Measurements from ENCODE around the gene TAMALIN.
"Not testable (repeated sequence)": the region's sequence is repeated elsewhere in the genome, so short reads cannot be mapped to it uniquely, and the experiment has no call there.

The TAMALIN gene

GRCh38 chr12:52006726-52007157 lies at the start of gene TAMALIN:
Gene TAMALIN (plus strand): TSS chr12:52006946. CDS start chr12:52007020, 74 bp downstream.
- in situ Hi-C loops (cut with HindIII; ENCODE audit: low sequenced_read_pairs), result no loop called here

GRCh38 chr12:51958542-51958941 lies 48.2 kb upstream of the TAMALIN start:
- in situ Hi-C loops (cut with HindIII; ENCODE audit: low sequenced_read_pairs), result loop anchor here (25.0 kb wide), 2 partner anchors 154 to 171 kb away; no protein-coding TSS in a partner anchor

DNA sequence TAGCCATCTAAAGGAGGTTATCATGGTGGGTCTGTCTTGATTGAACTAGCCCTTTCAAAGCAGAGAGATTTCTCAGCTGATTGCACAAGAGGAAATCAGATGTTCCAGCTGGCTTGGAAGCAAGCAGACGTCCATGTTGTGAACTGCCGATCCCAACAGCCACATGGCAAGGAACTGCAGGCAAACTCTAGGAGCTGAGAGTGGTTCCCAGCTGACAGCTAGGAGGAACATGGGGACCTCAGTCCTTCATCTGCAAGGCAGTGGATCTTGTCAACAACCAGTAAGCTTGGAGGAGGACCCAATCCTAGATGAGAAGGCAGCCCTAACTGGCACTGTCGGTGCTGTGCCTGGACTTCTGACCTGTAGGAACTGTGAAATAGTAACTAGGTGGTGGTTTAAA lies 47.5 kb upstream of the TAMALIN start:
- in situ Hi-C loops (cut with HindIII; ENCODE audit: low sequenced_read_pairs), result loop anchor here (25.0 kb wide), 2 partner anchors 153 to 172 kb away; no protein-coding TSS in a partner anchor

GRCh38 chr12:51959921-51960320 lies 46.8 kb upstream of the TAMALIN start:
- in situ Hi-C loops (cut with HindIII; ENCODE audit: low sequenced_read_pairs), result loop anchor here (25.0 kb wide), 2 partner anchors 152 to 173 kb away; no protein-coding TSS in a partner anchor

- in situ Hi-C loops (cut with HindIII; ENCODE audit: low sequenced_read_pairs), result loop anchor here (25.0 kb wide), 2 partner anchors 152 to 173 kb away; no protein-coding TSS in a partner anchor
Observed at GRCh38 chr12:51960488-51960887, 46.3 kb upstream of the TAMALIN start.

DNA sequence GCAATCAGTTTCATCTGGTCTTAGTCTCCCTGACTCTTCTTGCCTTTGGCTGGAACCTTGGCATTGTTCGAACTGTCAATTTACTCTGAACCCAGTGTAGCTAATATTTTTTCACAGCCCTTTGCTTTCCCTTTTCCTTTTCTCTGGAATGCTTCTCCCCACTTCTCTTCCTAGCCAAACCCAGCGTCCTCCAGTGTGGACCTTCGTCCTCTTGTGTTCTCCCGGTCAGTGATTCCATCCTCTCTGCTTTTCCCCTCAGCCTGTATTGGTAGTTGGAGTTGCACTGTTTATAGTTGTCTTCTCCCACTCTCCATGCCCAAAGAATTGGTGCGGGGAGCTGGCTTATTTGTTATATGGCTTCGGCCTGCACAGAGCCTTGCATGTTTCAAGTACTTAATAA lies 45.9 kb upstream of the TAMALIN start:
- in situ Hi-C loops (cut with HindIII; ENCODE audit: low sequenced_read_pairs), result loop anchor here (25.0 kb wide), 2 partner anchors 151 to 174 kb away; no protein-coding TSS in a partner anchor

GRCh38 chr12:51961834-51962233 lies 44.9 kb upstream of the TAMALIN start:
- in situ Hi-C loops (cut with HindIII; ENCODE audit: low sequenced_read_pairs), result loop anchor here (25.0 kb wide), 2 partner anchors 150 to 175 kb away; no protein-coding TSS in a partner anchor

GRCh38 chr12:51962737-51963136 lies 44.0 kb upstream of the TAMALIN start:
- in situ Hi-C loops (cut with HindIII; ENCODE audit: low sequenced_read_pairs), result loop anchor here (25.0 kb wide), 2 partner anchors 150 to 175 kb away; no protein-coding TSS in a partner anchor

GRCh38 chr12:51963477-51963876 lies 43.3 kb upstream of the TAMALIN start:
- in situ Hi-C loops (cut with HindIII; ENCODE audit: low sequenced_read_pairs), result loop anchor here (25.0 kb wide), 2 partner anchors 149 to 176 kb away; no protein-coding TSS in a partner anchor

DNA sequence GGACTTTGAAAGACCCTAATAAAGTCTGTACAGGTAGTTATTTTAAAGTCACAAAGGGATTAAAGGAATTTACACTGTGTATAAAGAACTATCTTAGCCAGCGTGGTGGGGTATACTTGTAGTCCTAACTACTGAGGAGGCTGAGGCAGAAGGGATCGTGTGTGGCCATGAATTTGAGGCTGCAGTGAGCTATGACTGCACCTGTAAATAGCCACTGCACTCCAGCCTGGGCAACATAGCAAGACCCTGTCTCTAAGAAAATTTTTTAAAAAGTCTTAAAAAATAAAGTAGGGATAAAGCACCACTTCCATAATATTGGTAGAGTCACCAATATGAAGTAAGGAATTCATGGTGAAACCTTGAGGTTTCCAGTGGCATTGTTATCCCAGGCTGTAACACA lies 37.1 kb upstream of the TAMALIN start:
- in situ Hi-C loops (cut with HindIII; ENCODE audit: low sequenced_read_pairs), result loop anchor here (25.0 kb wide), 2 partner anchors 143 to 182 kb away; no protein-coding TSS in a partner anchor

DNA sequence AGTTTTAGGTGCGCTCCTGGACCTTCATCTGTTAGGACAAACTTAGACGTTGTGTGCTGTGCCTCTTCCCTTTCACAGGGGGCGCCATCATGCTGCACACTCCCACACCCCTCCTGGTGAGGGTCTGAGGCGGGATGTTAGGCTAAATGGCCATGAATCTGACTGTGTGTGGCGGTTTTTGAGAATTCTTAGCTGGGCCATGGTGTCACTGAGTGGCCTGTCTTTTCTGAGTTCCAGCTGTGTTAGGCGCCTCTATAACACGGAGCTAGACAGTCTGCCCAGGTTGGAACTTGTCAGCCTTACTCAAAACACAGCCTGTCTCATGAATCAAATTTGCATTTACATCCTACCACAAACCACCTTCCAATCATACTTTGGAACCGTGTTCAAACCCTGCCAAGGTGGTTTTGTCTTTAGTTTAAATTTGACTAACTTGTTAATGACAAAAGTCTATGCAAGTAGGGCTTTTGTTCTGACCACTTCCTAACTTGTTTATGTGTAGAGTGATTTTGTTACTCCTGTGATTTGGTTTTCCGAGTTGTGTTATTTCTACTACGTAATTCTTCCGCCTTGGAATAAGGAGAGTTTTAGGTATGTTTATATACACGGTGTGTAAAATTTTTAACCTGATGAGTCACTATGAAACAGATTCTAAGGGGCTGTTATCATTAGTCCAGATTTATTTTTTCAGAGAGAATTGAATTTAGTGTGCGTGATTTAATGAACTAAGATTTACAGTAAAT lies 35.7 kb upstream of the TAMALIN start:
- in situ Hi-C loops (cut with HindIII; ENCODE audit: low sequenced_read_pairs), result loop anchor here (25.0 kb wide), 2 partner anchors 141 to 184 kb away; no protein-coding TSS in a partner anchor

DNA sequence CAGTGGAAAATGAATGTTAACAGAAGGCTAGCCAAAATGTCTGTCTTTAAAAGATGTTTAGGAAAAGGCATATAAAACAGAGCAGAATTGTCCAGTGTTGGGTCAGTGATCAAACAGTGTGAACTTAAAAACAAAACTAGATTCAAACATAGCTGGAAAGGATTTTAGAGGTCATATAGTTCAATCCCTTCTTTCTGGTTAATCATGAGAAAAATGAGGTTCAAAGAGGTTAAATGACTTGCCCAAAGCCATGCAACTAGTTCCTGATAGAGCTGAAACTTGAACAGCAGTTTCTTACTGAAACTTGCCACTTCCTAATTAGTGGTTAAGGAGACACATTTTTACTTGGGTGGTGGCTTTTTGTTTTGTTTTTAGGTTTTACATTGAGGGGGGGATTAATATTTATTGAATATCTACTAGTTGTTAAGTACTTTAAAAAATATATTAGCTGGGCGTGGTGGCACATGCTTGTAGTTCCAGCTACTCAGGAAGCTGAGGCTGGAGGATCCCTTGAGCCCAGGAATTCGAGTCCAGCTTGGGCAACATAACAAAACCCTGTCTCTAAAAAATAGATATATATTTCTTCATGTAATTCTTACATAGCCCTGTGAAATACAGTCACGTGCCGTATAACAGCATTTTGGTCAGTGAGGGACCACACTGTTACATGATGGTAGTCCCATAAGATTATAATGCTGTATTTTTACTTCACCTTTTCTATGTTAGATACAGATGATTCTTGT lies 34.9 kb upstream of the TAMALIN start:
- in situ Hi-C loops (cut with HindIII; ENCODE audit: low sequenced_read_pairs), result loop anchor here (25.0 kb wide), 2 partner anchors 140 to 185 kb away; no protein-coding TSS in a partner anchor

GRCh38 chr12:51972422-51972812 lies 34.3 kb upstream of the TAMALIN start:
- in situ Hi-C loops (cut with HindIII; ENCODE audit: low sequenced_read_pairs), result loop anchor here (25.0 kb wide), 2 partner anchors 140 to 185 kb away; no protein-coding TSS in a partner anchor

- in situ Hi-C loops (cut with HindIII; ENCODE audit: low sequenced_read_pairs), result loop anchor here (25.0 kb wide), 2 partner anchors 139 to 186 kb away; no protein-coding TSS in a partner anchor
Observed at GRCh38 chr12:51972849-51973273, 33.9 kb upstream of the TAMALIN start.

- in situ Hi-C loops (cut with HindIII; ENCODE audit: low sequenced_read_pairs), result loop anchor here (25.0 kb wide), 2 partner anchors 139 to 186 kb away; no protein-coding TSS in a partner anchor
Observed at GRCh38 chr12:51973560-51973959, 33.2 kb upstream of the TAMALIN start.

GRCh38 chr12:51974646-51975045 lies 32.1 kb upstream of the TAMALIN start:
- in situ Hi-C loops (cut with HindIII; ENCODE audit: low sequenced_read_pairs), result loop anchor here (25.0 kb wide), 2 partner anchors 138 to 187 kb away; no protein-coding TSS in a partner anchor

GRCh38 chr12:51975196-51975595 lies 31.6 kb upstream of the TAMALIN start:
- in situ Hi-C loops (cut with HindIII; ENCODE audit: low sequenced_read_pairs), result no loop called here

- in situ Hi-C loops (cut with HindIII; ENCODE audit: low sequenced_read_pairs), result no loop called here
Observed at GRCh38 chr12:51976376-51977160, 30.2 kb upstream of the TAMALIN start.

DNA sequence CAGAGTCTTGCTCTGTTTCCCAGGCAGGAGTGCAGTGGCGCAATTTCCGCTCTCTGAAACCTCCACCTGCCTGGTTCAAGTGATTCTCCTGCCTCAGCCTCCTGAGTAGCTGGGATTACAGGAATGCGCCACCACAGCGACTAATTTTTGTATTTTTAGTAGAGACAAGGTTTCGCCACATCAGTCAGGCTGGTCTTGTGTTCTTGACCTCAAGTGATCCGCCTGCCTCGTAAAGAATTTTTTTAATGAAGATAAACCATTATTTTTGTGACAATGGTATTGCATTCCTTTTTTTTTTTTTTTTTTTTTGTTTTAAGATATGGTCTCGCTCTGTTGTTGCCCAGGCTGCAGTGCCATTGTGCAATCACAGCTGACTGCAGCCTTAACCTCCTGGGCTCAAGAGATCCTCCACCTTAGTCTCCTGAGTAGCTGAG lies 29.4 kb upstream of the TAMALIN start:
- in situ Hi-C loops (cut with HindIII; ENCODE audit: low sequenced_read_pairs), result no loop called here

DNA sequence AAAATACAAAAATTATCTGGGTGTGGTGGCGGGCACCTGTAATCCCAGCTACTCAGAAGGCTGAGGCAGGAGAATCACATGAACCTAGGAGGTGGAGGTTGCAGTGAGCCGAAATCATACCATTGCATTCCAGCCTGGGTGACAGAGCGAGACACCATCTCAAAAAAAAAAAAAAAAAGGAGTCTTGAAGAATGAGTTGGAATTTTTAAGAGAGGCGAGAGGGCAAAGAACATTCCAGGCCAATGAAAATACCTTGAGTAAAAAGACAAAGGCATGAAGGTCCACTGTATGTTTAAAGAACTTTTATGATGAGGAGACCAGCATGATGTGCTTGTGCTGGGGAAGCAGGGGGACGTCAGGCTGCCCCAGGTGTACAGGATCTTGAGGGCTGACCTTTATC lies 27.4 kb upstream of the TAMALIN start:
- in situ Hi-C loops (cut with HindIII; ENCODE audit: low sequenced_read_pairs), result not testable (repeated sequence)
